Hindlimb muscle (tissue), 1 donor: ENCODE results near the gene MFGE8. TPM values are rescaled to one million over a fixed set of nuclear protein-coding genes. Genes with fewer than 3 reads are reported as not detected.

Experiments used
- DNase-seq: peaks from one replicate; pipeline ENCODE4 v3.0.0-alpha.2; 2013
- polyA plus RNA-seq: library from polyadenylated mRNA; unstranded; fragments of 120-200 nt; gene quantifications from one replicate; pipeline ENCODE4 v1.2.1, GENCODE V29; 2013; ENCODE audit not compliant: insufficient read length

The MFGE8 gene
- polyA plus RNA-seq, 1 donor = 165 TPM

DNA sequence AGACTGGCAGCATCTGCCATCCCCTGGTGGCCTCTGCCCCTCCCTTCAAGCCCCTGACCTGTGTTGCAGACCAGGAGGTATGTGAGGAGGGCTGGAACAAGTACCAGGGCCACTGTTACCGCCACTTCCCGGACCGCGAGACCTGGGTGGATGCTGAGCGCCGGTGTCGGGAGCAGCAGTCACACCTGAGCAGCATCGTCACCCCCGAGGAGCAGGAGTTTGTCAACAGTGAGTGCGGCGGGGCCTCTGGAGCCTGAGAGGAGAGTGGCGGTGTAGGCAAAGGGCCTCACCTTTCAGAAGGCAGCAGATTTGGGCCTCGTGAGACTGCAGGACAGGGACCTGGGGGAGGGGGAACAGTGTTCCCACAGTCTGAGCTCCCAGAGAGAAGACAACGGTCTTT, 41.9 kb downstream of the MFGE8 start:
- DNase-seq = no peak

DNA sequence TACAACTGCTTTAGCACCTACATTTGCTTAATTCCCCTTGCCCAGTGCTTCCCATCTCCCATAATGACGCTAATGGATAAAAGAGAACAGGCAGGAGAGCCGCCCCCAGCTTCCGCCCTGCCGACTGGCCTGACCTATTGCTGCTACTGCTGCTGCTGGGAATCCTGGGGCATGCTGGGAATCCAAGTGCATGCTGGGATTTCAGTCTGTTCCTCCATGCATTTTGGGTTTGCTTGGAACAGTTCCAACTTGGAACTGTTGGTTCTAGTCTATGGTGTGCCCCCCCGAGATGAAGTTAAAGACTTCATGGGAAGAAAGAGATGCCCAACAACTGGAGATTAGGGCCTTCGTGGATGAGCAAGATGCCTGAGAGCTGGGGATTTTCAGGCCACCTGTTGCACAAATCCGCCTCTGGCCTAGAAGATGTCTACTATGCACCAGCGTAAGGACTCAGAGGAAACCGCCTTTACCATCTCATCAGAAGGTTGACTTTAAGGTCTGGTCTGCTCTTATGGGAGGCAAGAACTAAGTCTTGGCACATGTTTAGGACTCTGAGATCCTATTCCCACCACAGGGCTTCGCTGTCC, 46.8 kb downstream of the MFGE8 start:
- no peak for DNase-seq

DNA sequence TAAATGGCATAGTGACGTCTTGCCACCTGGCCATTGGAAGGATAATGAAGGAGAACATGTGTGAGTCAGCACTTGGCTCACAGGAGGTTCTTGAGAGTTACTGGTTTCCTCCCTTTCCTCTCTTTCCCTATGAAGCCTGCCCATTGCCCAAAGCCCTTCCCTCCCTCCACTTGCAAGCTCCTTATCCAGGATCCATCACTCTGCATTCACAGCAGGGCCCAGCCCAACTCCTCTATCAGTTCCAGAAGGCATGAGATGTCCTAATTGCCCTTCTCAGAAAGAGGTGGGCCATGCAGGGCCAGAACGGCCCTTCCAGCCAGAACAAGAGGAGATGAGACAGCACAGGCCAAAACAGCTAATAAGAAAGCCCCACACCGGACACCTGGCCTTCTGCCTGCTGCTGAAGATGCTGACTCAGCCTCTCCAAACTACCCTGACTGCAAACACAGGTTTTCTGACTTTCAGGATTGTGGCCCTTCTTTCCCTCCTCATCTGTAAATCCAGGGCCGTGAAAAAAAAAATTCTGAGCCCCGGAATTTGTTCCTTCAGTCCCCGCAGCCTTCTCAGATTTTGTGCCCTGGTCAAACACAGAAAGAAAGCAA, 47.6 kb downstream of the MFGE8 start:
- no peak for DNase-seq

- no peak for DNase-seq
Observed at GRCh38 chr15:88864861-88865497, 48.2 kb downstream of the MFGE8 start.

DNA sequence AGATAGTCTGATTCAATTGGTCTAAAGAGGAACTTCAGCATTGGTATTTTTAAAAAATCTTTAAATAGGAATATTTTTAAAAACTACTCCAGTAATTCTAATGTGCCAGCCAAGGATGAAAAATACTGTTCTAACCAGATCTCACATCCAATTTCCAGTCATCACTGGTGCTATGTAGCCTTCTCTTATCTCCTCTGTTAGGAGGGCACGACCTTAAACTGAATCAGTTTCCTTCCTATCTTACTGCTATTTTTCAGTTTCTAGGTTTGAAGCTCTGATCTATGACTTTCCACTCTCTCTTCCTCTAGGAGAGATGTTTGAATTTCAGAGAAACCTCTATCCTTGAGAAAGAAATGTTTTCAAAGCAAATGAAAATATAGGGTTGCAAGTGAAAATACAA, 49.8 kb downstream of the MFGE8 start:
- DNase-seq = no peak

GRCh38 chr15:88860212-88860611, 53.0 kb downstream of the MFGE8 start:
- DNase-seq = no peak

DNA sequence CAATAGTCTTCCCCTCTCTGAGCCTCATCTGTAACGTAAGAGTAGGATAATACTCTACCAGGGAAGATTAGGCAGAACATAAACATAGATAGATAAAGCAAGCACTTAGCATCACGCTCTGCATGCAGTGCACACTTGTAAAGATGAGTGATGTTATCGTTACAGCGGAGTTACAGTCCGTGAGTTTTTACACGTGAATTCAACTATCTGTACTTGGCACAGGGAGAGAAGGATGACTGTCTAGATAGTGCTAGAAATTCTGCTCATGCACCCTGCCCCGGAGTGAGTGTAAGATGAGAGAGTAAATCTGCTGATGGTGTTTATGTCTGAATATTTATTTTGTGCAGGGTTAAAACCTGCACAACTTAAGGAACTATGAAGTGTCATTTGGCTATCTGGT, 53.6 kb downstream of the MFGE8 start:
- DNase-seq = no peak

DNA sequence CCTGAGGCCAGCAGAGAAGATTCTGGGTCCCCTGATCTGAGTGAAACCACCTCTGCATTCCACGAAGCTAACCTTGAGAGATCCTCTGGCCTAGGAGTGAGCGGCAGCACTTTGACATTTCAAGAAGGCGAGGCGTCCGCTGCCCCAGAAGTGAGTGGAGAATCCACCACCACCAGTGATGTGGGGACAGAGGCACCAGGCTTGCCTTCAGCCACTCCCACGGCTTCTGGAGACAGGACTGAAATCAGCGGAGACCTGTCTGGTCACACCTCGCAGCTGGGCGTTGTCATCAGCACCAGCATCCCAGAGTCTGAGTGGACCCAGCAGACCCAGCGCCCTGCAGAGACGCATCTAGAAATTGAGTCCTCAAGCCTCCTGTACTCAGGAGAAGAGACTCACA, 54.2 kb downstream of the MFGE8 start:
- no peak for DNase-seq

- no peak for DNase-seq
Observed at GRCh38 chr15:88852476-88852875, 60.7 kb downstream of the MFGE8 start.

GRCh38 chr15:88849376-88850072, 63.7 kb downstream of the MFGE8 start:
- DNase-seq = no peak

Other genes with a start within 250 kb of the MFGE8 start
- 4.5 TPM for gene ACAN, start 109.9 kb downstream of the MFGE8 start, polyA plus RNA-seq
- 6.1 TPM for gene HAPLN3, start 17.8 kb downstream of the MFGE8 start, polyA plus RNA-seq
- gene ABHD2, start 175.1 kb upstream of the MFGE8 start, polyA plus RNA-seq = 22.0 TPM